Measurements from ENCODE around the gene EIF1AD.

- TF ChIP-seq CTCF (IDR thresholded peaks at IDR 0.05) (no peak), TCF7L2 (IDR thresholded peaks at IDR 0.05; ENCODE audit: low read depth, low read length) (no peak)
These were observed 23.3 kb downstream of the EIF1AD start for GRCh38 chr11:65978391-65979238.
